ENCODE data around the gene BDKRB2.

BDKRB2 gene

DNA sequence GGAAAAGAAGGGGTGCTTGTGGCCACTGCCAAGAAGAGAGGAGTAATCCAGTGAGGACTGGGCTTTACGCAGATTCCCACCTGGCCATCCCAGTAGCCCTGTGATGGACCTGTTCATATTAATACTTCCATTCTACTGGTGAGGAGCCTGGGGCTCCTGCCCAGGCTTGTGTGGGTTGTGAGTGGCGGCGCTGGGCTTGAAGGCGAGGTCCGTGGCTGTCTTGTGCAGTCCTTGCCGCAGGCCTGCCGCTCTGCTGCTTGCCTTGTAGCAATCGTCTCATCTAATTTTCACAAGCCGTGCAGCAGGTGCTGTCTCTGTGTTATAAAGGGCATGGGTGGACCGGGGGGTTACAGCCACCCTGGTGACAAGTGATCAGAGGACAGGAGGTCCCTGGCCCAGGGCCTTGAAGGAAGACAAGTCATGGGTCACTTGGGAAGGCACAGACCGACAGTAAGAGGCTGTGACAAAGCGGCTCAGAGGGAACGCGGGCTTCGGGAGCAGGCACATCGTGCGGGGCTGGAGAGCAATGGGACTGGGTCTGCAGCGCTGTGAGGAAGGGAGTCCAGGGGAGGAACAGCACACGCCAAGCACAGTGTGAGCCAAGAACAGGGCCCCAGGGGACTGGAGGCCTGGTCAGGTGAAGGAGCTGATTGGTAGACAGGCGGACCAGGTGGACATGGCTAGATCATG lies 7.3 kb upstream of the BDKRB2 start:
- Histone ChIP-seq H3K36me3 (ENCODE audit: insufficient read depth, low read length) (no peaks in the 10 kb centered on the region), H3K4me1 (ENCODE audit: insufficient read depth, low read length, severe bottlenecking) (no peaks in the 10 kb centered on the region)

DNA sequence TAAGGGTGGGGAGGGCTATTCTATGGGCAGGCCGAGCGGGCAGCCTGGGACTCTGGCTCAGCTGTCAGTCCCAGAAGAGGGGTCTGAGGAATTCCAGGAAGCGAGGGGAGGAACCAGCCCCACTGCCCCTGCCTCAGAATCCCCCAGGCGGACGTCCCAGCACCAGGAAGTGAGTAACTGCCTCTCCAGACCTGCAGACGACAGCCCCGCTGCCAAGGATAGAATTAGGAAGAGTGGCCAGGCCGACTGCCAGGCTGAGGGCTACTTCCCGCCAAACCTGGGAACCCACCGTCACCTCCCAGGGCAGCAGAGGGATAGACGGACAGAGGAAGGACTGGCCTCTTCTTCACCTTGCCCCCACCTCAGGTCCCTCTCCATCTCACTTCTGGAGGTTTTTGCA lies 6.7 kb upstream of the BDKRB2 start:
- Histone ChIP-seq H3K4me1 (ENCODE audit: insufficient read depth, low read length, severe bottlenecking) (no peaks in the 10 kb centered on the region), H3K9me3 (ENCODE audit: low read length) (no peaks in the 10 kb centered on the region), H2AFZ (ENCODE audit: low read length) (no peak overlapping the region), H4K20me1 (ENCODE audit: insufficient read depth, low read length) (no peaks in the 10 kb centered on the region), H3K27me3 (ENCODE audit: insufficient read depth, low read length) (no peaks in the 10 kb centered on the region), H3K9me2 (ENCODE audit: low read depth, low read length) (no peaks in the 10 kb centered on the region), H3K79me2 (ENCODE audit: insufficient read depth, low read length) (no peaks in the 10 kb centered on the region), H3K27ac (ENCODE audit: low read depth, low read length, poor library complexity, severe bottlenecking) (no peak overlapping the region), H3K4me2 (ENCODE audit: low read length) (no peak overlapping the region), H3K9ac (ENCODE audit: low read length) (no peak overlapping the region), H3F3A (ENCODE audit: insufficient read depth, low read length) (no peaks in the 10 kb centered on the region), H3K4me3 (ENCODE audit: low read depth, low read length, poor library complexity, severe bottlenecking) (no peak overlapping the region), H3K36me3 (ENCODE audit: insufficient read depth, low read length) (no peaks in the 10 kb centered on the region)
- TF ChIP-seq EZH2 (IDR thresholded peaks at IDR 0.05; ENCODE audit: borderline replicate concordance, low read length): no peak
- TF ChIP-seq, protein P1, sequence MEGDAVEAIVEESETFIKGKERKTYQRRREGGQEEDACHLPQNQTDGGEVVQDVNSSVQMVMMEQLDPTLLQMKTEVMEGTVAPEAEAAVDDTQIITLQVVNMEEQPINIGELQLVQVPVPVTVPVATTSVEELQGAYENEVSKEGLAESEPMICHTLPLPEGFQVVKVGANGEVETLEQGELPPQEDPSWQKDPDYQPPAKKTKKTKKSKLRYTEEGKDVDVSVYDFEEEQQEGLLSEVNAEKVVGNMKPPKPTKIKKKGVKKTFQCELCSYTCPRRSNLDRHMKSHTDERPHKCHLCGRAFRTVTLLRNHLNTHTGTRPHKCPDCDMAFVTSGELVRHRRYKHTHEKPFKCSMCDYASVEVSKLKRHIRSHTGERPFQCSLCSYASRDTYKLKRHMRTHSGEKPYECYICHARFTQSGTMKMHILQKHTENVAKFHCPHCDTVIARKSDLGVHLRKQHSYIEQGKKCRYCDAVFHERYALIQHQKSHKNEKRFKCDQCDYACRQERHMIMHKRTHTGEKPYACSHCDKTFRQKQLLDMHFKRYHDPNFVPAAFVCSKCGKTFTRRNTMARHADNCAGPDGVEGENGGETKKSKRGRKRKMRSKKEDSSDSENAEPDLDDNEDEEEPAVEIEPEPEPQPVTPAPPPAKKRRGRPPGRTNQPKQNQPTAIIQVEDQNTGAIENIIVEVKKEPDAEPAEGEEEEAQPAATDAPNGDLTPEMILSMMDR (IDR thresholded peaks at IDR 0.05; ENCODE audit: low read length): no peak

More for the DNA sequence above, 7.3 kb upstream of the BDKRB2 start:
- Histone ChIP-seq H3K4me2 (ENCODE audit: low read length) (no peak overlapping the region), H3K79me2 (ENCODE audit: insufficient read depth, low read length) (no peaks in the 10 kb centered on the region), H3K4me3 (ENCODE audit: low read depth, low read length, poor library complexity, severe bottlenecking) (no peak overlapping the region), H3F3A (ENCODE audit: insufficient read depth, low read length) (no peaks in the 10 kb centered on the region), H2AFZ (ENCODE audit: low read length) (no peak overlapping the region), H3K27me3 (ENCODE audit: insufficient read depth, low read length) (no peaks in the 10 kb centered on the region), H3K9ac (ENCODE audit: low read length) (no peak overlapping the region), H3K9me3 (ENCODE audit: low read length) (no peaks in the 10 kb centered on the region), H4K20me1 (ENCODE audit: insufficient read depth, low read length) (no peaks in the 10 kb centered on the region), H3K27ac (ENCODE audit: low read depth, low read length, poor library complexity, severe bottlenecking) (no peak overlapping the region), H3K9me2 (ENCODE audit: low read depth, low read length) (no peaks in the 10 kb centered on the region)
- TF ChIP-seq EZH2 (IDR thresholded peaks at IDR 0.05; ENCODE audit: borderline replicate concordance, low read length): no peak
- TF ChIP-seq, protein P1 (IDR thresholded peaks at IDR 0.05; ENCODE audit: low read length): no peak

DNA sequence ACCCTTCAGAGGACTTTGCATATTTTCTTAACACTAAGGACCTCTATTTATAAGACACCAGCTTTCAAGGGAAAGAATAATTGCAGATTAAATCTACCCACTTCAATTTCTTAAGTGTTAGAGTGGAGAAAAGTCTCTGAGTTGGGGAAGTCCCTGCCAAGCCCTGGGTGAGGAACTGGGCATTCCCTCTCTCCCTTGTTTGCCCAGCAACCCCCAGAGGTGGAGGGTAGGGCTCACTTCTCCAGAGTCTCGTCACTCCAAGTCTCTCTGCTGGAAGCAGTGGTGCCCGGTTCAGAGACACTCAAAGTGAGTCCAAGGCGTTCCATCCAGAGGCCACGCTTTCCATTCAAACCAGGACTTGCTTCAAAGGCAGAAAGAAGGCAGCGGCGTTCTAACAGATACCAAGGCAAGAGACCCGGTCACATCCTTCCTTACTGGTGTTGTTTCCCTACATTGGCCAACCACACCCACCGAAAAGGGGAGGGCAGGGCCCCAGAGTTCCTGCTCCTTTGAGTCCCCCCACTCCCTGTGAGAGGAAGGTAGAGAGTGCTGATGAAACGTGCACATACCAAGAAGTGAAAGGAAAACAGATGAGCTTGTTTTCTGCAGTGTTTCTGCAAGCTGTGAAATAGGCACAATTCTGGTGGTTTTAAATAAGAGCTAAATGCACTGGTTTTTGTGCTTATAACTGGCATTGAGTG lies 6.1 kb upstream of the BDKRB2 start:
- no peaks in the 10 kb centered on the region for H3K9me2 ChIP-seq (ENCODE audit: low read depth, low read length)
- no peaks in the 10 kb centered on the region for H3K79me2 ChIP-seq (ENCODE audit: insufficient read depth, low read length)
- no peak overlapping the region for H2AFZ ChIP-seq (ENCODE audit: low read length)
- no peaks in the 10 kb centered on the region for H3K27me3 ChIP-seq (ENCODE audit: insufficient read depth, low read length)
- H3K4me3 ChIP-seq (ENCODE audit: low read depth, low read length, poor library complexity, severe bottlenecking): no peak overlapping the region
- TF ChIP-seq, protein P1 (IDR thresholded peaks at IDR 0.05; ENCODE audit: low read length): no peak
- TF ChIP-seq EZH2 (IDR thresholded peaks at IDR 0.05; ENCODE audit: borderline replicate concordance, low read length): no peak
- H3K4me1 ChIP-seq (ENCODE audit: insufficient read depth, low read length, severe bottlenecking): no peaks in the 10 kb centered on the region
- H3K9ac ChIP-seq (ENCODE audit: low read length): no peak overlapping the region
- H3K27ac ChIP-seq (ENCODE audit: low read depth, low read length, poor library complexity, severe bottlenecking): no peak overlapping the region
- no peak overlapping the region for H3K4me2 ChIP-seq (ENCODE audit: low read length)
- H3F3A ChIP-seq (ENCODE audit: insufficient read depth, low read length): no peaks in the 10 kb centered on the region
- no peaks in the 10 kb centered on the region for H3K36me3 ChIP-seq (ENCODE audit: insufficient read depth, low read length)
- H4K20me1 ChIP-seq (ENCODE audit: insufficient read depth, low read length): no peaks in the 10 kb centered on the region
- H3K9me3 ChIP-seq (ENCODE audit: low read length): no peaks in the 10 kb centered on the region

Data from OCI-LY1 (cell line).